Suppressor macrophage (primary cell): Measurements from ENCODE around the gene DDB1.

Experiments used
- DNase-seq, 4 experiments: peaks; one replicate each; pipeline ENCODE4 v3.0.0-alpha.2; 2020 to 2022
- total RNA-seq, 17 experiments: gene quantifications; one replicate each; lab custom pipeline; 2026; ENCODE audit warnings: mixed read lengths in 6 of 17, inconsistent platforms in 3 of 17; lab: John Stamatoyannopoulos, UW

DDB1 gene
- total RNA-seq, result 220 to 436 (median 315) reads per million in 17 experiments

DNA sequence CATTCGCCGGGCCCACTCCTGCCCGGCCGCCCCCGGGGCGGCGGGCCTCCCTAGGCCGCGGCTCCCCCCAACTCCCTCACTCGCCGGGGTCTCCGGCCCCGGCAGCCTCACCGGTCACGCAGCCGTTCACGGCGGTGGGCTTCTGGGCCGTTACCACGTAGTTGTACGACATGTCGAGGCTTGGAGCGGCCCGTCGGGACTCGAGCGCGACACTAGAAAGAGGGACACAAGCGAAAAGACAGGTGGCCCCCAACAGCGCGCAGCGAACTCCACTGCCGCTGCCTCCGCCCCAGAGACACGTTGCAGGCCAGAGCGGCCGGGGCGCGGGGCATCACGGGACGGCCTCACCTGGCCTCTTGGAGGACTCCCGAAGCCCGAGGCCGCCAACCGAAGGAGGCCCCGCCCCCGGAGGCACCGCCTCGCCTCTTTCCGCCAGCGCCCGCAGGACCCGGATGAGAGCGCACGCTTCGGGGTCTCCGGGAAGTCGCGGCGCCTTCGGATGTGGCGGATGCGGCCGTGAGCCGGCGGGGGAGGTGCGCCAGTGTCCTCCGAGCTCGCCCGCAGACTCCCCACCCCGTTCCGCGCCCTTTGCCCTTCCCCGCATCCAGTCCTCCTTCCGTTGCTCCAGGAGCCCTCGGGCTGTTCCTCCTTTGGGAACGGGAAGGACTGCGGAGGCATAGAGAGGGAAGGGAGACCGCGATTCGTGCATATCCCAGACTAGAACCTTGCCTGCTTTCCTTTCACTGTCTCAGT is at the start of gene DDB1, which contains the start of gene TKFC:
Gene DDB1 (minus strand): TSS at position 309 of the 753 bp plus-strand sequence. CDS start 137 bp downstream, at position 172.
Gene TKFC (plus strand): TSS at position 432 of the 753 bp plus-strand sequence. CDS start 1,501 bp downstream, outside the sequence.
- DNase-seq, result peak; percentile 87 to 95 (median 90)

DNA sequence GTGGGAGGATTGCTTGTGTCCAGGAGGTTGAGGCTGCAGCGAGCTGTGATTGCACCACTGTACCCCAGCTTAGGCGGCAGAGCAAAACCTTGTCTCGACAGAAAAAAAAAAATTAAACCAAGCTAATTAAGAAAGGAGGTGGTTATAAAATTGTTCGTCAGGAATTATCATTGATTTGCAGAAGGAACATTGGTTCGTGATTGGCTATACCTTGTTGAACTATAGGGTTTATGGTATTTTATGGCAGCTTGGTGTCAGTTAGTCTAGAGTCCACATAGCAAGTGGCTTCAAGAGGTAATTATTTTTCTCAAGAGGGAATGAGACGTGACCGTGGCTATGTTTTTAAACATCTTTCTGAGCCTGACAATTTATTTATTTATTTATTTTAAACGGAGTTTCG is 48.0 kb upstream of the DDB1 start:
- no peak for DNase-seq

DNA sequence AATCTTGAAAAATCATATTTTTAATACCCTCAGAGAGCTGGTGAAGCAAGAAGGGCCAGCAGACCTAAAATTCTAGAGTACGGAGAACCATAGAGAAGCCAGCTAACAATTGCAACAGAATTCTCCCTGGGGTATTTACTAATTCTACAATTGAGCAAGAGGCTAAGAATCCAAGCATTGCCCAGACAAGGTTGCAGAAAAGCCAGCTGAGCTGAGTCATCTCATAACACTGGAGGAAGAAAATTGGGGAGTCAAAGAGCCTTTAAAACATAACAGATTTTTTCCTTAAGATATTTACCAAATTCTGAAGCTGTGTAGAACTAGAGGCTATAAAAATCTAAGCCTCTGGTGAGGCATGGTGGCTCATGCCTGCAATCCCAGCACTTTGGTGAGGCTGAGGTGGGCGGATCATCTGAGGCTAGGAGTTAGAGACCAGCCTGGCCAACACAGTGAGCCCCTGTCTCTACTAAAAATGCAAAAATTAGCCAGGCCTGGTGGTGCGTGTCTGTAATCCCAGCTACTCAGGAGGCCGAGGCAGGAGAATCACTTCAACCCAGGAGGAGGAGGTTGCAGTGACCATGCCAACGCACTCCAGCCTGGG is 45.9 kb upstream of the DDB1 start:
- DNase-seq, result peak; percentile 77 to 95 (median 88)

DNA sequence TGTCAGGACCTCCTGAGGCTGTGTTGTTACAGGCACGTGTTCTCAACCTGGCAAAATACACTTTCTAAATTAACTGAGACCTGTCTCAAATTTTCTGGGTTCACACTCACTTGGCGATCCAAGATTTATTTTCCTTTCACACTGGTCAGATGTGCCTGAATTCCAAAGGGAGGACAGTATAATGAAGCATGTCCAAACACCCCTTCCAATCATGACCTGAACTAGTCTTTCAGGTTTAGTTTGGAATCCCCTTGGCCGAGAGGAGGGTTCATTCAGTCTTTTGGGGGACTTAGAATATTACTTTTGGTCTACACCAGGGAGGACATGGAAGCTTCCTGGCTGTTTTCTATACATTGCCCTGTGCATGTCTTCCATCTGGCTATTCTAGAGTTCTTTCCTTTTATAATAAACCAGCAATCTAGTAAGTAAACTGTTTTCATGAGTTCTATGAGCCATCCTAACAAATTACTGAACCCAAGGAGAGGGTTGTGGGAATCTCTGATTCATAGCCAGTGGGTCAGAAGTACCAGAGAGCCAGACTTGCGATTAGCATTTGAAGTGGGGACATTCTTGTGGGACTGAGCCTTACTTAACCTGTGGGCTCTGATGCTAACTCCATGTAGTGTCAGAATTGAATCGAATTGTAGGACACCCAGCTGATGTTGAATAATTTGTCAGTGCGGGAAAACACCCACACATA is 44.7 kb upstream of the DDB1 start:
- peak in 1 of 4 experiments; percentile 43 for DNase-seq

DNA sequence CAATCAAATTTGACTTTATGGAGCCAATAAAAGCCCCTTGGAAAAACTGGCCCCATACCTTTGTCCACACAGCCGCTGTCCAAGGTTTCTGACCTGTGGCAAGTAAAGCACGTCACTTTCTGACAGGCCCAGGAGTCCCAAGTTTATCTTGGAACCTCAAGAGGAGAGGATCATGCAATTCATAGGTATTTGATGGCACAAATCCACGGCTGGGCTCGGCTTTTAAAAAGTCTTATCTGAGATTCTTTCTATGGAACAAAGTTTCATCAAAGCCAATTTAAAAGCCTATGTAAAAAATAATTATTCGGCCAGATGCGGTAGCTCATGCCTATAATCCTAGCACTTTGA is 42.8 kb upstream of the DDB1 start:
- DNase-seq, result no peak

DNA sequence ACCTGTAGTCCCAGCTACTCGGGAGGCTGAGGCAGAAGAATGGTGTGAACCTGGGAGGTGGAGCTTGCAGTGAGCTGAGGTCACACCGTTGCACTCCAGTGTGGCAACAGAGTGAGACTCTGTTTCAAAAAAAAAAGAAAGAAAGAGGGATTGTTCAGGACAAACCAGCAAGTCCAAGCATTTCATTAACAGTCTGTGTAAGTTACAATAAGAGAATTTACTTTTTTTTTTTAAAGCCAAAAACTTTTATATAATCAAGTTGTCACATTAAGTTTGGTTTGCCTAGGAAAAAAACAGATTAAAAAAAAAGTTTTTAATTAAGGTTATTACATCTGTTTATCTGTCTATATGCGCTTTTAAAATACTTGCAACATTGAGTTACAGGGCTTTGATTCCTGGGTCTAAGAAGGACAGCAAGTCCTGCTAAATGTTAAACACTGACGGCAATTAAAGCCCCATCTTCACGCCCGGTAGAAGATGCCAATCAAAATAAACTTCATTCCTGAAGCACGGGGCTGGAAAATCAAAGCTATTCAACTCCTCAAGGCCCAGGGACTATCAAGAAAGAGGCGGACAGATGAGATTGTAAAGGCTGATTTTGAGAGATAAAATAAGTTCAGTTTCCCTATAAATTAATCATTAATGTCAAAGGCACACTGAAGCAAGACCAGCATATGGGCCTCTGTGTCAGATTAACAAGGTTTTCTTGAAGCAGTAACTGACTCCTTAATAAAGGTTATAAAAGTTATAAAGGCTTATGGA is 39.9 kb upstream of the DDB1 start:
- no peak for DNase-seq

DNA sequence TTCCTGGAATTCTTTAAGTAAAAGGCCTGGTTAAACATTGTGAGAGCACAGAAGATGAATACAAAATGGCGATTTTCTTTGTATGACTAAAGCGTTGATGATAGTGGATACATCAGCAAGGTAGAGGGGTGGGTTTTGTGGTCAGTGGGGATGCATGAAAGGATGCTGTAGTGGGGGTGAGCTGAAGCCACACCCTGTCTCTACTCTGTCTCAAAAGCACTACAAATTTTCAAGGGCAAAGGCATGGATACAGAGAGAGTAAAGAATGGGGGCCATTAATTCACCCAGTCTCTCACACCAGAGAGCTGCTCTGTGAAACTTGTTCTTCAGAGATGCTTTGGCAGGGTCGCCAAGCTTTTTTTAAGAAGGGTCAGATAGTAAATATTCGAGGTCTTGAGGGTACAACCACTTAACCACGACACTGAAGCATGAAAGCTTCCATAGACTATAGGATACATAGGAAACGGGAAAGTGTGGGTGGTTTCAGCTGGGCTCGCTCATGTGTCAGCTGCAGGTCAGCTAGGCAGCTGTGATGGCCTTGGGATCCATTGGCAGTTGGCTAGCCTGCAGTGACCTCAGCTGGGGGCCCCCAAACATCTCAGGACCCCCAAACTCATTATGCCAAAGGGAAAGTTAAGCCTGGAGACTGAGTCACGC is 37.6 kb upstream of the DDB1 start:
- peak in 3 of 4 experiments; percentile 37 to 59 (median 42) for DNase-seq

DNA sequence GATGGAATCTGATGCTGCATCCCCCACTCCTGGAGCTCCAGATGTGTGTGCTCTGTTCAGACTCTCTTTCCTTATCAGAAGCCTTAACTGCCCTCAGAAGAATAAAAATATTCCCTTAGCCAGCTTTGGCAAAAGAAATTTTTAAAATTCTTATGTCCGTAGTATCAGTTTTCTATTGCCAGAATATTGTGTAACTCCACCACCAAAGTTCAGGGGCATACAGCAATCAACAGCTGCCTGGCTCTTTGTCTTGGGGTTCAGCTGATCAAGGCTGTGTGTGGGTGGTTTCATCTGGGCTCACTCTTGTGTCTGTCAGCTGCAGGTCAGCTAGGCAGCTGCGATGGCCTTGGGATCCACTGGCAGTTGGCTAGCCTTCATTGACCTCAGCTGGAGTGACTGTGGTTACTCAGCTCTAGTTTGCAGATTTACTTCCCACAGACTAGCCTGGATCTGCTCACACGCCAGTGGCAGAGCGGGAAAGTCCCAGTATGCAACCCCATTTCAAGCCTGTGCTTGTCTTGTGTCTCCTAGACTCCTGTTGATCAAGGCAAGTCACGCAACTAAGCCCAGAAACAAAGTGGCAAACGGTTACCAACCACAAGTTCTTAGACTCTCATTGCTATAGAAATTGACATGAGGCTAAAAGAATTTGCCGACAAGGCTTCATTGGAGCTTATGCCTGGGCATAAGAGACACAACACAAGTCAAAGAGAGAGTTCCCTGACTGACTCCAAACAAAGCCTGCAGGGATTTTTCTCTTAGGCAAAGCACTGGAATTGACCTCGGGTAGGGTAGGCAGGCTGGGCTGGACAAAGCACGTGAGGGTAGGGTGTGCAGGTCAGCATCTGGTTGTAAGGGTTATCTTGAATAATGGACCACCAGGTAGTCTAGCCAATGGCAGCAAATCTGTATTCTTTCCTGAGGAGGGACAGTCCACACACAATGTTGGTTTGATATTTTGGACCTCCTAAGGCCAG is 36.8 kb upstream of the DDB1 start:
- DNase-seq, result peak; percentile 88 to 97 (median 94)

DNA sequence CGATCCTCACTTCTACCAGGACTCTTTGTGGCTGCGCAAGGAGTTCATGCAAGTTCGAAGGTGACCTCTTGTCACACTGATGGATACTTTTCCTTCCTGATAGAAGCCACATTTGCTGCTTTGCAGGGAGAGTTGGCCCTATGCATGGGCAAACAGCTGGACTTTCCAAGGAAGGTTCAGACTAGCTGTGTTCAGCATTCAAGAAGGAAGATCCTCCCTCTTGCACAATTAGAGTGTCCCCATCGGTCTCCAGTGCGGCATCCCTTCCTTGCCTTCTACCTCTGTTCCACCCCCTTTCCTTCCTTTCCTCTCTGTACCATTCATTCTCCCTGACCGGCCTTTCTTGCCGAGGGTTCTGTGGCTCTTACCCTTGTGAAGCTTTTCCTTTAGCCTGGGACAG is 35.7 kb upstream of the DDB1 start:
- DNase-seq, result peak in 3 of 4 experiments; percentile 31 to 67 (median 50)

DNA sequence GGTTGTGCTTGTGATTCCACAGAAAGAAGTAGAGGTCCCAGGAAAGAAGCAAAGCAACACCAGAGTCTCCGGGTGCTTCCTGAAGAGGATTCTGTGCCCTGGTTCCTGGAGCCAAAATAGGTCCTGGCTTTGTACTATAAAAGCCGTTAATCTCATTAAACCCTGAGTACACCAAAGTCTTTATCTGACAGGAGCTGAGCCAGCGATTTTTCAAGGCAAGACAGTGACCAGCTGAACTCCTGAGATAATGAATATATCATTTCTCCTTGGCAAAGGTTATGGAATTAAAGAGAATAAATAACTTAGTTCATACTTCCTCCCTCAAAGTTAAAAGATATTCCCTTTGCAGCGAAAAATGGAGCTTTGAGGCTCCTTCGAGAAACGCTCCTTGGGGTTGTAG is 34.5 kb upstream of the DDB1 start:
- no peak for DNase-seq

DNA sequence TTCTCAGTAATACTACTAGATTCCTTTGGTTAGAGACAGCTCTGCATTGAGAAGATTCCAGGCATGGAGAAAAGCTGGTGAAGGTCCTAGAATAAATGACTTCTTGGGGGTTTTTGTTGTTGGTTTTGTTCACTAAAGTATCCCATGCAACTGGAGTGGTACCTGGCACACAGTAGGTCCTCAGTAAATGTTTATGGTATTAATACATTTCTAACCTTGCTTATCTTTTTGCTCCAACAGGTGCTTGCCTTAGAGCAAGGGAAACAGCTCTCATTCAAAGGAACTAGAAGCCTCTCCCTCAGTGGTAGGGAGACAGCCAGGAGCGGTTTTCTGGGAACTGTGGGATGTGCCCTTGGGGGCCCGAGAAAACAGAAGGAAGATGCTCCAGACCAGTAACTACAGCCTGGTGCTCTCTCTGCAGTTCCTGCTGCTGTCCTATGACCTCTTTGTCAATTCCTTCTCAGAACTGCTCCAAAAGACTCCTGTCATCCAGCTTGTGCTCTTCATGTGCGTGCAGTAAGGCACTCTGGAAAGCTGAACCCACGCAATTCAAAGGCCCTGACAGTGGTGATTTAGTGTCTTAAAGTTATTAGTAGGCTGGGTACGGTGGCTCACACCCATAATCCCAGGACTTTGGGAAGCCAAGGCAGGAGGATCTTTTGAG is 31.2 kb upstream of the DDB1 start:
- peak in 3 of 4 experiments; percentile 30 to 56 (median 43) for DNase-seq

DNA sequence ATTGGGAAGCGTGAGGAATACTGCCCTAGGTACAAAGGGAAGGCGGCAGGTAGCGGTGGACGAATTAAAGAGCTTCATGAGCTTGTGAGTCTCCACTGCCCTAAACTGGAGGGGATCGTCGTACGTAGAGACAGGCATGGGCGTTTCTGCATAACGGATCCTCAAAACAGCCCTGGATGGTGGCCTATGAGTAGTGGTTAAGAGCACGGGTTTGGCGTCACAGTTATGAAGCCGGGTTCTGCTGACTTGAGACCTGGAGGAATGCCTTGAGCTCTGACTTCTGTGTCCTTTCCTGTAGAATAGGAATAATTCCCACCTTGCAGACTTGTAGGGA is 29.6 kb upstream of the DDB1 start:
- peak; percentile 68 to 79 (median 72) for DNase-seq

DNA sequence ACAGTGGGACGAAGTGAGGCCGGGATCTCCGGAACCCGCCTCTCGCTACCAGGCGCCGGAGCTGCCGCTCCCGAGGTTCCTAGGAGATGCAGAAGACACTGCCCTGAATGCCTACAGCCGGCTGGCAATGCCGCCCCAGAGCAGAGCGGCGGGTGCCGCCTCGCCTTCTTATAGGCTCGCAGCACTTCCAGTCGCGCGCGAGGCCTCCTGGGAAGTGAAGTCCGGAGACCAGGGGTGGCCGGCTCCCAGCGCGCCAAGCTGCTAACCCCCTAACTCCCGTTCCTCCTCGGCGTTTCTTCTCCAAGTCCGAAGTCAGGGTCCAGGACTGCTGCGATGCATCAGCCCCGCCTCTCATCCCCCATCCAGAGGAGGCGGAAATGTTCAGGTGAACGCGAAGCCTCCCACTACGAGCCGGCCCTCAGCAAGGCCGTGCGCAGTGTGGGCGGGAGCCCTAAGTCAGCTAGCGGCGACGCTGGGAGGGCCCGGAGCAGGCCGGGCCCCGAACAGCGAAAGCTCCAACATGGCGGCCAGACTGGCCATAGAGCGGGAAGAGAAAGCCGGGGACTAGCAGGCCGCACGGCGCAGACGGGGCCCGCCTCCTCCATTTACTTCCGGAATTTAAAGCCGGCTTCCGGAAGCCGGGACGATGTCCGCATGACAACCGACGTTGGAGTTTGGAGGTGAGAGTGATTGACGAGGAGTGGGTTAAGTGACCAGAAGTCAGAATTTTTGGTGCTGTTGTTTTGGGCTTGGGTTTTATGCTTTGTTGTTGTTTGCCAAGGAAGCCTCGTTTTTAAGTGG is 29.0 kb upstream of the DDB1 start, which contains the start of the genes CYB561A3 and TMEM138:
Gene CYB561A3 (minus strand): TSS at position 142 of the 801 bp plus-strand sequence. CDS start 5,169 bp downstream, outside the sequence.
Gene TMEM138 (plus strand): TSS at position 634 of the 801 bp plus-strand sequence. CDS start 2,017 bp downstream, outside the sequence.
- DNase-seq, result peak; percentile 98 to 99 (median 99)

DNA sequence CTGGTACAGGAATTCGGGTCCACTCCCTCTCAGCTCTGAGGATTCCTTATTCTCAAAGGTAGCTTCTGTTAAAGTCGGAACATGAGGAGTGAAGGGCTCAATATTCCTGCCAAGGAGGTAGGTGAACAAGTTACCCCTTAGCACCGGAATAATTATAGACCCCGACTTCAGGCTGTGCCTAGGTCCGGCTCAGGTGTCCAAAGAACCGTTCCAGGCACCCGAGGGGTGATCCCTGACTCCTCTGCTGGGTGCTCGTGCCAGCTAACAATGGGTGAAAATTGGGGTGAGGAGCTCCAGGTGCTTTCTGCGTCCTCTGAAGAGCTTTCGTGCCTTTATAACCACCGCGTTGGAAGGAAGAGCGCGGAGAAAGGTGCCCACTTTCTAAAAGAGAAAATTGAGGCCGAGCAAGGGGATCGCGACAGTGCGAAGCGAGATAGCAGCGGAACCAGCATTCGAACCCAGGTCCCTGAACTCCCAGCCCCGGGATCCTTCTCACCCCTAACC is 28.4 kb upstream of the DDB1 start:
- DNase-seq, result peak in 1 of 4 experiments; percentile 34

DNA sequence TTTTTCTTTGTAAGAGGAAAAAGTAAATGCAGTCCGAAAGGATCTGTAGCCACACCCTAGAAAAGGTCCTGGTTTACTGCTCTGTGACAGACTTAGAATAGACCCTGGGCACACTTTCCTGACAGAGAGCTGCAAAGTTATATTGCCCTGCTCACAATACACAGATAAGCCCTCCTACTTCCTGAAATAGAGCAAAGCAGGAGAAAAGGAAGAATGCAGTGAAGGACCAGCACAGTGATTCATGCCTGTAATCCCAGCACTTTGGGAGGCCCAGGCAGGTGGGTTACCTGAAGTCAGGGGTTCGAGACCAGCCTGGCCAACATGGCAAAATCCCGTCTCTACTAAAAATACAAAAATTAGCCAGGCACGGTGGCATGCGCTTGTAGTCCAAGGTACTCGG is 26.6 kb upstream of the DDB1 start:
- DNase-seq, result peak in 2 of 4 experiments; percentile 25 to 39

DNA sequence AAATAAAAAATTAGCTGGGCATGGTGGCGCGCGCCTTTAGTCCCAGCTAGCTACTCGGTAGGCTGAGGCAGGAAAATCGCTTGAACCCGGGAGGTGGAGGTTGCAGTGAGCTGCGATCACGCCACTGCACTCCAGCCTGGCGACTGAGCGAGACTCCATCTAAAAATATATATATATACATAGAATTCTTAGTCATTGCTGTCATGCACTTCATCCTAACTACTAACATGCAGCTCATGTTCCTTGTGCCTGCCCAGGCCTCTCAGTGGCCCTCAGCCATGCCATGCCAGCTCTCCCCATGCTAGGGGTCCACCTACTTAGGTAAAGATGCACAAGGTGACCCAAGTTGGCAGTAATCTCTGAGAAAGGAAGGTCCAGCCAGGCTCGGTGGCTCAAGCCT is 25.7 kb upstream of the DDB1 start:
- DNase-seq, result peak in 1 of 4 experiments; percentile 6

DNA sequence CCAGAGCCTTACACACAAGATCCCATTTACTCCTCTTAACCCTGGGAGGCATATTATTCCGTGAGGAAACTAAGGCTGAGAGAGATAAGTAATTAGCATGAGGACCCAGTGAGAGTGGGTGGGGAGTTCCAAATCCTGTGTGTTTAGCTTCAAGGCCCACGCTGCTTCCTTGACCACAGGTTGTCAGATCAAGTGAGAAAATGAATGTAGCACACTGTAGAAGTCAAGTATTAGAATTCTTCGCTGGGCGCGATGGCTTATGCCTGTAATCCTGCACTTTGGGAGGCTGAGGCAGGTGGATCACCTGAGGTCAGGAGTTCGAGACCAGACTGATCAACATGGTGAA is 25.0 kb upstream of the DDB1 start:
- DNase-seq, result peak in 1 of 4 experiments; percentile 31

DNA sequence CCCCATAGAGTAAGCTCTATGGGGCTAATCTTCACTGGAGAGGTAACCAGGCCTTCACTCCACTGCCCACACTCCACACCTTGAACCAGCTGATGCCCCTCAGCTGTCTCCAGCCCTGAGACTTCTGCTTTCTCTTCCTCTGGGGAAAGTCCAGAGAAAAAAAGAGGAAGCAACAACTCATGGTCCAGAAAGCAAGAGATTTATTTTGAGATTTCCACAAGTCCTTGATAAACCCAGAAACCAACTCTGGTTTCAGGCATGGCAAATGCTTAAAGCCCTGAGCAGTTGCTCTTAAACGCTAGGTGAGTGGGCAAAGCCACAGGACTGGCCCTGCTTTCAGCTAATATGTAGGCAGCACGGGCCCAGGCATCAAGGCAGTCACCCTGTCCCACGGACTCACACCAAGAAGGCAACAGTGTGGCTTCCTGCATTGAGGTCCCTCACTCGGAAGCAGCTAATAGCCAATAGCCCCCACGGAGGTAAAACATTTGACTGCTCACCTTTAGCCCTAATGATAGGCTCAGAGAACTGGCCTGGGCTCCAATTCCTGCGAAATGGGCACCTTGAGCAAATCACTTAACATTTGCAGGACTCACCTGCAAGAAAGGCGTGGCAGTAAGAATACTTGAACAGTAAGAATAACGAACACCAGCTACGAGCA is 24.5 kb upstream of the DDB1 start:
- peak; percentile 74 to 91 (median 88) for DNase-seq
